Vagina (tissue), 2 donors: Measurements from ENCODE around the gene NR4A1.

Source experiments
- POLR2A ChIP-seq, 2 donors: fragments of 450-650 bp; IDR thresholded peaks; one replicate each; pipeline ENCODE4 v1.6.1; 2017; ENCODE audit warnings: antibody characterized with exemption in 2 of 2, mild to moderate bottlenecking in 2 of 2, moderate library complexity in 2 of 2
- TF ChIP-seq, protein P1 (sequence below), 3 experiments: fragments of 450-650 bp in 2 of 3; fragments of 200-600 bp in 1 of 3; sonication (generic) in 1 of 3; IDR thresholded peaks; one replicate each; pipeline ENCODE4 v1.5.1; 2017 to 2019; ENCODE audit warnings: antibody characterized with exemption in 3 of 3, mild to moderate bottlenecking in 2 of 3, moderate library complexity in 2 of 3

DNA sequence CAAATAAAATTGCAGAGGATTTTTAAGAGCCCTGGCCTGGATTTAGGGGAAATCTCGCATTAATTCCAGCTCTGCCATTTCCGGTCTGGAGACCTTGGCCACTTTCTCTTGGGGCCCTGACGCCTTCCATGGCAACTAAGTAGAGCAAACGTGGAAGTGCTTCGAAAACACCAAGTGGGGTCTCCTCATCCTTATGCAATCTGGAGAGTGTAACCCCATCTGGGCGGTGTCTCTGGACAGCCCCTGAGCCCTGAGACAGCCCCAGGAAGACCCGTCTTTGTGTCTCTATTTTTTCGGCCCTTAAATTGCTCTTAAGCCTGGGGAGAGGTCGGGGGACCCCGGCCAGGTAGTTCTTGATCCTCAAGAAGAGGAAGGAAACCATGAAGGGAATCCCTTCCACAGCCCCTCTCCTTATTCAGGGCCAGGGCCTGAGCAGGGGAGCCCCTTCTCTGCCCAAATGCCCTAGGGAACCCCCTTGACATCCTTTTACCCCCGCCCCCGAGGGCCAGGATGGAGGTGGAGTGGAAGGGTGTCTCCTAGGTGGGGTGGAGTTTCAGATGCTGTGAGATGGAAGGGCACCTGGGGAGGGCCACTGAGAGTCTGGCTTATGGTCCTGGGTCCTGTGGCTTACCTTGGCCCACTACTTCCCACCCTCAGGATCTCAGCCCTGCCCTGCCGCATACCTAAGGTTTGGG is 17.6 kb upstream of the NR4A1 start:
- TF ChIP-seq, protein P1, sequence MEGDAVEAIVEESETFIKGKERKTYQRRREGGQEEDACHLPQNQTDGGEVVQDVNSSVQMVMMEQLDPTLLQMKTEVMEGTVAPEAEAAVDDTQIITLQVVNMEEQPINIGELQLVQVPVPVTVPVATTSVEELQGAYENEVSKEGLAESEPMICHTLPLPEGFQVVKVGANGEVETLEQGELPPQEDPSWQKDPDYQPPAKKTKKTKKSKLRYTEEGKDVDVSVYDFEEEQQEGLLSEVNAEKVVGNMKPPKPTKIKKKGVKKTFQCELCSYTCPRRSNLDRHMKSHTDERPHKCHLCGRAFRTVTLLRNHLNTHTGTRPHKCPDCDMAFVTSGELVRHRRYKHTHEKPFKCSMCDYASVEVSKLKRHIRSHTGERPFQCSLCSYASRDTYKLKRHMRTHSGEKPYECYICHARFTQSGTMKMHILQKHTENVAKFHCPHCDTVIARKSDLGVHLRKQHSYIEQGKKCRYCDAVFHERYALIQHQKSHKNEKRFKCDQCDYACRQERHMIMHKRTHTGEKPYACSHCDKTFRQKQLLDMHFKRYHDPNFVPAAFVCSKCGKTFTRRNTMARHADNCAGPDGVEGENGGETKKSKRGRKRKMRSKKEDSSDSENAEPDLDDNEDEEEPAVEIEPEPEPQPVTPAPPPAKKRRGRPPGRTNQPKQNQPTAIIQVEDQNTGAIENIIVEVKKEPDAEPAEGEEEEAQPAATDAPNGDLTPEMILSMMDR (IDR thresholded peaks at IDR 0.05): no peak
- no peak for TF ChIP-seq POLR2A (IDR thresholded peaks at IDR 0.05)
